ENCODE data around the gene WDR77. TPM values are rescaled to one million over a fixed set of nuclear protein-coding genes. Genes with fewer than 3 reads are reported as not detected.

The WDR77 gene
- total and polyA plus RNA-seq, 9 of the 15 experiments (the other 6 are each of a cell fraction or from before 2014, with no cell fraction given) = 20.6 to 160 (median 75.3) TPM

GRCh38 chr1:111448918-111449702 is at the start of gene WDR77, which contains the start of gene ATP5PB (continued):
- TF ChIP-seq ZBTB33 (CRISPR knock-in tag; IDR thresholded peaks at IDR 0.05) = peak; percentile 17; the same call in 1 of the 2 replicates
- no peak for TF ChIP-seq TRIM24 (IDR thresholded peaks at IDR 0.05)
- no peak for TF ChIP-seq CBFB (CRISPR knock-in tag; IDR thresholded peaks at IDR 0.05)
- 0 out of 2 replicates have a peak, but pooled peaks have one; percentile 61 for TF ChIP-seq CBX1 (IDR thresholded peaks at IDR 0.05; ENCODE audit: low read depth)
- no peak for TF ChIP-seq GATAD2B (IDR thresholded peaks at IDR 0.05; ENCODE audit: borderline replicate concordance)
- TF ChIP-seq BCOR (IDR thresholded peaks at IDR 0.05) = no peak
- TF ChIP-seq SRSF1 (IDR thresholded peaks at IDR 0.05; ENCODE audit: low read depth, low read length) = no peak
- peak; percentile 57 for TF ChIP-seq GABPA (tag; conservative IDR thresholded peaks at IDR 0.05; ENCODE audit: low read depth)
- peak; percentile 75; the same call in 1 of the 2 replicates for TF ChIP-seq ZNF511 (CRISPR knock-in tag; IDR thresholded peaks at IDR 0.05)
- TF ChIP-seq SMARCC2 (IDR thresholded peaks at IDR 0.05; ENCODE audit: low read depth) = no peak
- TF ChIP-seq, protein P1, sequence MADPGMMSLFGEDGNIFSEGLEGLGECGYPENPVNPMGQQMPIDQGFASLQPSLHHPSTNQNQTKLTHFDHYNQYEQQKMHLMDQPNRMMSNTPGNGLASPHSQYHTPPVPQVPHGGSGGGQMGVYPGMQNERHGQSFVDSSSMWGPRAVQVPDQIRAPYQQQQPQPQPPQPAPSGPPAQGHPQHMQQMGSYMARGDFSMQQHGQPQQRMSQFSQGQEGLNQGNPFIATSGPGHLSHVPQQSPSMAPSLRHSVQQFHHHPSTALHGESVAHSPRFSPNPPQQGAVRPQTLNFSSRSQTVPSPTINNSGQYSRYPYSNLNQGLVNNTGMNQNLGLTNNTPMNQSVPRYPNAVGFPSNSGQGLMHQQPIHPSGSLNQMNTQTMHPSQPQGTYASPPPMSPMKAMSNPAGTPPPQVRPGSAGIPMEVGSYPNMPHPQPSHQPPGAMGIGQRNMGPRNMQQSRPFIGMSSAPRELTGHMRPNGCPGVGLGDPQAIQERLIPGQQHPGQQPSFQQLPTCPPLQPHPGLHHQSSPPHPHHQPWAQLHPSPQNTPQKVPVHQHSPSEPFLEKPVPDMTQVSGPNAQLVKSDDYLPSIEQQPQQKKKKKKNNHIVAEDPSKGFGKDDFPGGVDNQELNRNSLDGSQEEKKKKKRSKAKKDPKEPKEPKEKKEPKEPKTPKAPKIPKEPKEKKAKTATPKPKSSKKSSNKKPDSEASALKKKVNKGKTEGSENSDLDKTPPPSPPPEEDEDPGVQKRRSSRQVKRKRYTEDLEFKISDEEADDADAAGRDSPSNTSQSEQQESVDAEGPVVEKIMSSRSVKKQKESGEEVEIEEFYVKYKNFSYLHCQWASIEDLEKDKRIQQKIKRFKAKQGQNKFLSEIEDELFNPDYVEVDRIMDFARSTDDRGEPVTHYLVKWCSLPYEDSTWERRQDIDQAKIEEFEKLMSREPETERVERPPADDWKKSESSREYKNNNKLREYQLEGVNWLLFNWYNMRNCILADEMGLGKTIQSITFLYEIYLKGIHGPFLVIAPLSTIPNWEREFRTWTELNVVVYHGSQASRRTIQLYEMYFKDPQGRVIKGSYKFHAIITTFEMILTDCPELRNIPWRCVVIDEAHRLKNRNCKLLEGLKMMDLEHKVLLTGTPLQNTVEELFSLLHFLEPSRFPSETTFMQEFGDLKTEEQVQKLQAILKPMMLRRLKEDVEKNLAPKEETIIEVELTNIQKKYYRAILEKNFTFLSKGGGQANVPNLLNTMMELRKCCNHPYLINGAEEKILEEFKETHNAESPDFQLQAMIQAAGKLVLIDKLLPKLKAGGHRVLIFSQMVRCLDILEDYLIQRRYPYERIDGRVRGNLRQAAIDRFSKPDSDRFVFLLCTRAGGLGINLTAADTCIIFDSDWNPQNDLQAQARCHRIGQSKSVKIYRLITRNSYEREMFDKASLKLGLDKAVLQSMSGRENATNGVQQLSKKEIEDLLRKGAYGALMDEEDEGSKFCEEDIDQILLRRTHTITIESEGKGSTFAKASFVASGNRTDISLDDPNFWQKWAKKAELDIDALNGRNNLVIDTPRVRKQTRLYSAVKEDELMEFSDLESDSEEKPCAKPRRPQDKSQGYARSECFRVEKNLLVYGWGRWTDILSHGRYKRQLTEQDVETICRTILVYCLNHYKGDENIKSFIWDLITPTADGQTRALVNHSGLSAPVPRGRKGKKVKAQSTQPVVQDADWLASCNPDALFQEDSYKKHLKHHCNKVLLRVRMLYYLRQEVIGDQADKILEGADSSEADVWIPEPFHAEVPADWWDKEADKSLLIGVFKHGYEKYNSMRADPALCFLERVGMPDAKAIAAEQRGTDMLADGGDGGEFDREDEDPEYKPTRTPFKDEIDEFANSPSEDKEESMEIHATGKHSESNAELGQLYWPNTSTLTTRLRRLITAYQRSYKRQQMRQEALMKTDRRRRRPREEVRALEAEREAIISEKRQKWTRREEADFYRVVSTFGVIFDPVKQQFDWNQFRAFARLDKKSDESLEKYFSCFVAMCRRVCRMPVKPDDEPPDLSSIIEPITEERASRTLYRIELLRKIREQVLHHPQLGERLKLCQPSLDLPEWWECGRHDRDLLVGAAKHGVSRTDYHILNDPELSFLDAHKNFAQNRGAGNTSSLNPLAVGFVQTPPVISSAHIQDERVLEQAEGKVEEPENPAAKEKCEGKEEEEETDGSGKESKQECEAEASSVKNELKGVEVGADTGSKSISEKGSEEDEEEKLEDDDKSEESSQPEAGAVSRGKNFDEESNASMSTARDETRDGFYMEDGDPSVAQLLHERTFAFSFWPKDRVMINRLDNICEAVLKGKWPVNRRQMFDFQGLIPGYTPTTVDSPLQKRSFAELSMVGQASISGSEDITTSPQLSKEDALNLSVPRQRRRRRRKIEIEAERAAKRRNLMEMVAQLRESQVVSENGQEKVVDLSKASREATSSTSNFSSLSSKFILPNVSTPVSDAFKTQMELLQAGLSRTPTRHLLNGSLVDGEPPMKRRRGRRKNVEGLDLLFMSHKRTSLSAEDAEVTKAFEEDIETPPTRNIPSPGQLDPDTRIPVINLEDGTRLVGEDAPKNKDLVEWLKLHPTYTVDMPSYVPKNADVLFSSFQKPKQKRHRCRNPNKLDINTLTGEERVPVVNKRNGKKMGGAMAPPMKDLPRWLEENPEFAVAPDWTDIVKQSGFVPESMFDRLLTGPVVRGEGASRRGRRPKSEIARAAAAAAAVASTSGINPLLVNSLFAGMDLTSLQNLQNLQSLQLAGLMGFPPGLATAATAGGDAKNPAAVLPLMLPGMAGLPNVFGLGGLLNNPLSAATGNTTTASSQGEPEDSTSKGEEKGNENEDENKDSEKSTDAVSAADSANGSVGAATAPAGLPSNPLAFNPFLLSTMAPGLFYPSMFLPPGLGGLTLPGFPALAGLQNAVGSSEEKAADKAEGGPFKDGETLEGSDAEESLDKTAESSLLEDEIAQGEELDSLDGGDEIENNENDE (IDR thresholded peaks at IDR 0.05; ENCODE audit: low read depth, low read length) = no peak
- no peak for TF ChIP-seq EWSR1 (IDR thresholded peaks at IDR 0.05; ENCODE audit: borderline replicate concordance, low read depth, partially characterized antibody)
- peak; percentile 82 for TF ChIP-seq RBBP5 (IDR thresholded peaks at IDR 0.05; ENCODE audit: borderline replicate concordance, insufficient read depth, low read length, poor library complexity, severe bottlenecking)
